Stimulated activated CD4-positive, alpha-beta T cell treated with anti-CD3 and anti-CD28 coated beads, Interleukin-2, amount 100 ng/mL, for 48 hours (primary cell): ENCODE results near the gene CRKL.
"Not testable (repeated sequence)": the region's sequence is repeated elsewhere in the genome, so short reads cannot be mapped to it uniquely, and the experiment has no call there.

Experiments
- DNase-seq, 2 donors: peaks; one replicate each; pipeline ENCODE4 v3.0.0-alpha.2; 2020

The CRKL gene

GRCh38 chr22:20935049-20935448, 17.8 kb downstream of the CRKL start:
- DNase-seq = not testable (repeated sequence)

DNA sequence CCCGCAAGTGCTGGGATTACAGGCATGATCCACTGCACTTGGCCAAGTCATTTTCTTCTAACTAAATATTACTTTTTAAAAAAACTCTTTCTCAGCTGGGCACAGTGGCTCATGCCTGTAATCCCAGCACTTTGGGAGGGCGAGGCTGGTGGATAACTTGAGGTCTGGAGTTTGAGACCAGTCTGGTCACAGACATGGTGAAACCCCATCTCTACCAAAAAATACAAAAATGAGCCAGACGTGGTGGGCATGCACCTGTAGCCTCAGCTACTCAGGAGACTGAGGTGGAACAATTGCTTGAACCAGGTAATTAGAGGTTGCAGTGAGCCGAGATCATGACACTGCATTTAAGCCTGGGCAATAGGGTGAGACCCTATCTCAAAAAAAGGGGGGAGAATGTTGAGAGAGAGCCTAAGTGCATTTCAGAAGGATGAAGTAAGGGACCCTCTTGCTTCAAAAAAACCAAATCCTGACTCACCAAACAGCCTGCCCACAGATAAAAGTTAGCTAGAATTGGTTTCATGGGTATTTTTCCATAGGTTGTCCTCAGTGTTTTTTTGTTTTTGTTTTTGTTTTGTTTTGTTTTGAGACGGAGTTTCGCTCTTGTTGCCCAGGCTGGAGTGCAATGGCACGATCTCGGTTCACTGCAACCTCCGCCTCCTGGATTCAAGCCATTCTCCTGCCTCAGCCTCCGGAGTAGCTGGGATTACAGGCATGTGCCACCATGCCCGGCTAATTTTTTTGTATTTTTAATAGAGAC, 18.8 kb downstream of the CRKL start:
- not testable (repeated sequence) for DNase-seq

GRCh38 chr22:20937031-20937793, 20.0 kb downstream of the CRKL start:
- no peak for DNase-seq

DNA sequence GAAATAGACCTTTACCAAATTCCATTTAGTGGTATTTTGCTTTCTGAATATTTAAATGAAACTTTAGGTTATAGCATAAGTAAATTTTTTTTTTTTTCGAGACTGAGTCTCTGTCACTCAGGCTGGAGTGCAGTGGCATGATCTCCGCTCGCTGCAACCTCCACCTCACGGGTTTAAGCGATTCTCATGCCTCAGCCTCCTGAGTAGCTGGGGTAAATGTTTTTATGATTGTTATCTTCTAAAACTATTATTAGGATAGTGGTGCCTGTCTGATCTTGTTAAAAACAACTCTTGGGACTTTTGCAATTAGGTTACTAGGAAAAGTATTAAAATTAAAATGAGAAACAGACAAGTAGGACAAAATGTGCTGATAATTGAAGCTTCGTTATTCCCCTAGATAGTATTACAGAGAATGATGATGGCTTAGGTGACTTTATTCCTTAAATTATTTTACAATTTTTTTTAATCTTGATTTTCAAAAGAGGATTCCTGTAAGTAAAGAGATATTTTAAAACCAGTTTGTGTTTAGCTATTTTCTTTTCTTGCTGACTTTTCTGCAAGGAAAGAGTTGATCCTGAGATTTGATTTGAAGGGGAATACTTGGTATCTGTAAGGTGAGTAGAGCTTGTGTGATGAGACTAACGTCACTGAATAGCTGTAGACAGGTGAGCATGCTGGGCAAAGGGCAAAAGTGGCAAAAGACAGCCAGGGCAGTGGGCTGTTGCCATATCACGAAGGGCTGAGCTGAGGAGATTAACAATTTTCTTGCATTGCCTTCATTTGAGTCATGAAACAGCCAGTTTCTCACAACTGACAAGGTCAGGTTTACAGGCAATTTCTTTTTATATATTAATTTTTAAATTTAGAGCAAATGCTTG, 20.8 kb downstream of the CRKL start:
- no peak for DNase-seq

DNA sequence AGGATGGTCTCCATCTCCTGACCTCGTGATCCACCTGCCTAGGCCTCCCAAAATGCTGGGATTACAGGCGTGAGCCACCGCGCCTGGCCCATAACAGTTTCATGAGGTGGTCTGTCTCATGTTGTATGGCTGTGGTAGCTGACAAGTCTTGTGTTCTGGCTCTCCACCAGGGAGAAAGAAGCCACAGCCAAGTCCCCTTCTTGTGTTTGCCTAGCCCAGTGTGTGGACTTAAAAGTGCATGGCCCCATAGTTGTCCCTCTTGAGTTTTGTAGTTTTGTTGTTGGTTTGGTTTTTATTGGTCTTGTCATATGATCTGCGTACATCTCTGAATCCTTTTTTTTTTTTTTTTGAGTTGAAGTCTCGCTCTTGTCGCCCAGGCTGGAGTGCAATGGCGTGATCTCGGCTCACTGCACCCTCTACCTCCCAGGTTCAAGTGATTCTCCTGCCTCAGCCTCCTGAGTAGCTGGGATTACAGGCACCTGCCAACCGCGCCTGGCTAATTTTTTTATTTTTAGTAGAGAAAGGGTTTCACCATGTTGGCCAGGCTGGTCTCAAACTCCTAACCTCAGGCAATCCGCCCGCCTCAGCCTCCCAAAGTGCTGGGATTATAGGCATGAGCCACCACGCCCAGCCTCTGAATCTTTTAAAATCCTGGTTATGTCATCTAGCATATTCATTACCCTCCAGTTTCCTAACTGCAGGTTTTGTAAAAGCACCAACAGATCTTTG, 22.4 kb downstream of the CRKL start:
- DNase-seq = not testable (repeated sequence)

DNA sequence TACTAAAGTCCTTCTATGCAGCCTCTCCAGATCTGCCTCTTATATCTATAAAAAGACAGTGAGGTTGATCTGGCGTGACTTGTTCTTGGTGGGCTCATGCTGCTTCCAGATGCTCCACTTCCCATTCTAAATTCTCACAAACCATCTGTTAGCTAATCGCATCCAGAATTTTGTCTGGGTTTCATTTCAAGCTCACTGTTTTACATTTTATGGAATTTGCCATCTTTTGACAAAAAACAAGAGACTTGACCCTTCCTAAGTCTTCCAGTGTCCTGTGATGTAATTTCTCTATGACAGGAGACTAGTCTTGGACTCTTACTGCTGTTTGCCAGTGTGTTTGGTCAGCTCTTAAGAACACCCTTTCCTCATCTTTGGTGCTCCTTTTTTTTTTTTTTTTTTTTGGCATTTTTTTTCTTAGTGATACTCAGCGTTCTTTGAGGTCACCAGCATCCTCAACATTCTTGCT, 23.0 kb downstream of the CRKL start:
- no peak for DNase-seq

DNA sequence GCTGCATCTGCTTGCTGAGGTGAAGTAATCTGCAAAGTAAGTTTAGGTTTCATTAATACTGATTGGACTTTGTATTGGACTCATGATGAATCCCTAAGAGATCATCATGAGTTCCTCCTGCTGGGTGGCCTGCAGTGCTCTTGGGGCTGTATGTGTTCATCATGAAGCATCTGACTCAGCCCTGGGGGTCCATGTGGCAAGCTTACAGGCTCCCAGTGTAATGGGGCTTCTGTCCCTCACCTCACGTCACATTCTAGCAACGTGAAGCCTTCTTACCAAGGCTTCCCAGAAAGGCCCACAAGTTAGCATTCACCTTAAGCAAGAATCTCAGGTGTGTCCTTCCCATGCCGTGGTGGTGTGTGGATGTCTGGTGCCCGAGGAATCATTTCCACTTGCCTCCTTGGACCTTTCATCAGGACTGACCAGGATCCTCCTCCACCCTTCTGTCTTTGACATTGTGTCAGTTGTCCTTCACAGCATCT, 23.7 kb downstream of the CRKL start:
- DNase-seq = no peak

- not testable (repeated sequence) for DNase-seq
These were observed 25.1 kb downstream of the CRKL start for GRCh38 chr22:20942203-20942902.

GRCh38 chr22:20943104-20943933, 26.1 kb downstream of the CRKL start:
- no peak for DNase-seq

DNA sequence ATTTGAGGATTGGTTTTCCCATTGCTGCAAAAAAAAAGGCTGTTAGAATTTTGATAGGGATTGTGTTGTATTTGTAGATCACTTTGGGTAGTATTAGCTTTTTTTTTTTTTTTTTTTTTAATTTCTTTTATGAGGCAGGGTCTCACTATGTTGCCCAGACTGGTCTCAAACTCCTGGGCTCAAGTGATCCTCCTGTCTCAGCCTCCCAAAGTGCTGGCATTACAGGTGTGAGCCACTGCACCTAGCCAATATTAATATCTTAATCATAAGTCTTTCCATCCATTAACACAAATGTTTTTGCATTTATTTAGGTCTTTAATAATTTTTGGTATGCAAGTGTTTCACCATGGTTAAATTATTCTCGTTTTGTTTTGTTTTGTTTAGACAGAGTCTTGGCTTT, 26.8 kb downstream of the CRKL start:
- no peak for DNase-seq

DNA sequence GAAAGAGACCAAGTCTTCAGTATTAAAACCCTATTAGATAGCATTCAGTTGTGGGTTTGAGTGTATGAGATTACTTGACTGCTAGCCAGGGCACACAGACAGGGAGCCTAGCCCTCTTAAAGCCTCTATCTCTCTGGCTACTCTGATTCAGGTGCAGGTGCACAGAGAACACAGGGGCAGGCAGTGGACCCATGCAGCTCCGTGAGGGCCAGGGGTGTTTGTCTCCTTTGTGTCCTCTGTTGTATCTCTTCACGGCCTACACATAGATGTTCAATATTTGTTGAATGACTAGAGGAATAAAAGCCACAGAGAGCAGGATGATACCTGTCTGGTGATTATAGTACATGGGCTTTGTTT, 28.3 kb downstream of the CRKL start:
- DNase-seq = no peak

DNA sequence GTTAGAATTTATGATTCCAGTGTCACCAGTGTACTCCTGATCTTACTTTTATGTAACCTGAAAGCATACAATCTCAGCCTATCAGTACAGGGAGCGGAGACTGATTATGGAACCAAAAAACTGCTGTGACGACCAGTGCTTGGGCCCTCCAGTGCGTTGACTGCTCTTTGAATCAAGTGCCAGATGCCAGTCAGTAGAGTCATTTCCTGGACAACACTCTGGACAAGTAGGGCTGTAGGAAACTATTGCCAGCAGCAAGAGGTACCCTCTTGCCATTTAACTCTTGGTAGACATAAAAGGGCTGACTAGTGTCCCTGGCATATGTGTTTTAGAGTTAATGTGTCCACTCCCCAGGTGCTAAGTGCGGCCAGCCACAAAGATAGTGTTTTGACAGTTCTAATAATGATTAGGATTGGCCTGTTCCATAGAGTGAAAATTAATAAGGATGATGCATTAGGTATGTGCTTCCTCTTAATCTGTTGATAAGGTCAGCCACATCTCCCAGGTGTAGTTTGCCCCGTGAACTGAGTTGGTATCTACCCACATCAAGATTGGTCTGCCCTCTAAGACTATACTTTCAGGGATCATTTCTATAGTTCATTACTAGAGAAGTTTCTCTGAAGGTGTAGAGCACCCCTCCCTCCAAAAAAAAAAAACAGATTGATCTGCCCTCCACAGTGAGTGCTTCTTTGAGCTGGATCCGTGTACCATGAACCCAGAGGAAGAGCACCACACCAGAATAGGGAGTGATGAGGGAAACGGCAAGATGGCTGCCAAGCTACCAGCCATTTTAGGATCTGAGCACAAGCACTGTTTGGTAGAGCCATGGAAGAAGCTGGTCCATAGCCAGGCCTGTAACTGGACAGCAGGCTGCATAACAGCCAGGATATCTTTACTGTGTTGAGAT, 29.1 kb downstream of the CRKL start:
- no peak for DNase-seq

GRCh38 chr22:20946991-20947390, 29.8 kb downstream of the CRKL start:
- no peak for DNase-seq

DNA sequence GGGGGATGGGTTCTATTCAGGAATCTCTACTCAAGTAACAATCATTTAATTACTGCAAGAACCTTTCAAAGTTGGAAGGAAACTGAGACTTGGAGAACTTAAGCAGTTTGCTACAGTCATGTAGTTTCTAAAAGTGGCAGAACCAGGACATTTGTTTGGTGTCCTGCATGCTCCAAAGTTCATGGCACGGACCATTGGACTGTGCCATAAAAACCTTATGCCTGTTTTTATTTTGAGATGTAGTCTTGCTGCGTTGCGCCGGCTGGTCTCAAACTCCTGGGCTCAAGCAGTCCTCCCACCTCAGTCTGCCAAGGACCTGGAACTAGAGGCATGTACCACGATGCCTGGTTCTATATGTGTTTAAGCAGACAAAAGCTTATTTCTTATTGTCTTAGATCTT, 31.2 kb downstream of the CRKL start:
- DNase-seq = no peak

DNA sequence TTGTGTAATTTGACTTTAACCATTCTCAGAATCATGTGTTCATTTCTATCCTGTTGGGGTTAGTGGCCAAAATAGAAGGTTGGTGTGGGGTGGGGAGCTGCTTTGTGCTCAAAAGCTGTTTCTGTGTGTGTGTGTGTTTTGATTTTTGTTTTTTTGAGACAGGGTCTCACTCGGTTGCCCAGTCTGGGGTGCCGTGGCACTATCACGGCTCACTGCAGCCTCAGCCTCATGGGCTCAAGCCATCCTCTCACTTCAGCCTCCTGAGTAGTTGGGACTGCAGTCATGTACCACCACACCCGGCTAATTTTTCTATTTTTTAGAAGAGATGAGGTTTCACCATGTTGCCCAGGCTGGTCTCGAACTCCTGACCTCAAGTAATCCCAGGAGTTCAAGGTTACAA, 31.8 kb downstream of the CRKL start:
- no peak for DNase-seq

GRCh38 chr22:20949698-20950183, 32.5 kb downstream of the CRKL start:
- no peak for DNase-seq

GRCh38 chr22:20951151-20951931, 34.1 kb downstream of the CRKL start:
- no peak for DNase-seq

GRCh38 chr22:20951932-20952380, 34.7 kb downstream of the CRKL start:
- DNase-seq = no peak
